ENCODE results near the gene SLC36A4. TPM values are rescaled to one million over a fixed set of nuclear protein-coding genes. Genes with fewer than 3 reads are reported as not detected.

SLC36A4 gene
- total RNA-seq, 1 donor from 2014 or later = 17.8 TPM

GRCh38 chr11:93194673-93195291 lies 3.0 kb downstream of the SLC36A4 start:
- no peak for TF ChIP-seq CTCF (IDR thresholded peaks at IDR 0.05)
- no peaks in the 10 kb centered on the region for H3K27me3 ChIP-seq (ENCODE audit: low read depth)
- no peaks in the 10 kb centered on the region for H3K9me3 ChIP-seq
- no peaks in the 10 kb centered on the region for H3K36me3 ChIP-seq
- no peak for ATAC-seq
- no peak for DNase-seq
- H3K4me3 ChIP-seq = no peak overlapping the region
- H3K27ac ChIP-seq = no peak overlapping the region
- intact Hi-C loops (cut with DNase I) = no loop called here
- H3K4me1 ChIP-seq = peaks cover 5% of the 10 kb centered on the region

GRCh38 chr11:93193731-93194130 lies 4.1 kb downstream of the SLC36A4 start:
- intact Hi-C loops (cut with DNase I) = no loop called here
- no peak for TF ChIP-seq CTCF (IDR thresholded peaks at IDR 0.05)
- DNase-seq = no peak
- Histone ChIP-seq H3K4me3 (no peak overlapping the region), H3K4me1 (peaks cover 5% of the 10 kb centered on the region), H3K27me3 (ENCODE audit: low read depth) (no peaks in the 10 kb centered on the region), H3K9me3 (no peaks in the 10 kb centered on the region), H3K36me3 (no peaks in the 10 kb centered on the region), H3K27ac (no peak overlapping the region)
- ATAC-seq = no peak

- DNase-seq (no peak), ATAC-seq (peak in 1 of 2 donors; percentile 46)
- no peak overlapping the region for H3K27ac ChIP-seq
- peaks cover 6% of the 10 kb centered on the region for H3K9me3 ChIP-seq
- TF ChIP-seq CTCF (IDR thresholded peaks at IDR 0.05) = no peak
- H3K4me3 ChIP-seq = no peak overlapping the region
- intact Hi-C loops (cut with DNase I) = no loop called here
- no peaks in the 10 kb centered on the region for H3K36me3 ChIP-seq
- no peaks in the 10 kb centered on the region for H3K27me3 ChIP-seq (ENCODE audit: low read depth)
- H3K4me1 ChIP-seq = peaks cover 5% of the 10 kb centered on the region
Measured at GRCh38 chr11:93192163-93192562, 5.6 kb downstream of the SLC36A4 start.

GRCh38 chr11:93189462-93189861 lies 8.3 kb downstream of the SLC36A4 start:
- intact Hi-C loops (cut with DNase I) = no loop called here
- Histone ChIP-seq H3K27ac (no peak overlapping the region), H3K9me3 (peaks cover 9% of the 10 kb centered on the region), H3K4me3 (no peak overlapping the region), H3K36me3 (peaks cover 4% of the 10 kb centered on the region), H3K4me1 (no peaks in the 10 kb centered on the region), H3K27me3 (ENCODE audit: low read depth) (no peaks in the 10 kb centered on the region)
- no peak for ATAC-seq
- TF ChIP-seq CTCF (IDR thresholded peaks at IDR 0.05) = no peak
- DNase-seq = no peak

GRCh38 chr11:93188726-93189125 lies 9.1 kb downstream of the SLC36A4 start:
- Histone ChIP-seq H3K4me1 (no peaks in the 10 kb centered on the region), H3K27ac (no peak overlapping the region), H3K4me3 (no peak overlapping the region), H3K9me3 (peaks cover 9% of the 10 kb centered on the region), H3K27me3 (ENCODE audit: low read depth) (no peaks in the 10 kb centered on the region), H3K36me3 (peaks cover 8% of the 10 kb centered on the region)
- intact Hi-C loops (cut with DNase I) = no loop called here
- ATAC-seq (no peak), DNase-seq (no peak)
- TF ChIP-seq CTCF (IDR thresholded peaks at IDR 0.05) = no peak
